ENCODE data around the gene FRAS1. TPM values are rescaled to one million over a fixed set of nuclear protein-coding genes. Genes with fewer than 3 reads are reported as not detected.

FRAS1 gene
- total and polyA plus RNA-seq, 9 donors = 0.16 to 5.3 (median 1.4) TPM

DNA sequence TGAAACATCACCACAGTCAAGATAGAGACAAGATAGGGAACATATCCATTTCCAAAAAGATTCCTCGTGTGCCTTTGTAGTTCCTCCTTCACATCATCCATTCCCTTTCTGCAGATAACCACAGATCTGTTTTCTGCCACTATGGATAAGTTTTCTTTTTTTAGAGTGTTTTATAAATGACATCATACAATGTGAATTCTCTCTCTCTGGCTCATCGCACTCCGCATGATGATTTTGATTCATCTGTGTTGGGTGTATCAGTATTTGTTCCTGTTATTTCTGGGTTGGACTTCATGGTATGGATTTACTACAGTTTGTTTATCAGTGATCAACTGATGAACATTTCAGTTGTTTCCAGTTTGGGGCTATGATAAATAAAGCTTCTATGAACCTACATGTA lies 471.2 kb downstream of the FRAS1 start:
- TF ChIP-seq, protein P1, sequence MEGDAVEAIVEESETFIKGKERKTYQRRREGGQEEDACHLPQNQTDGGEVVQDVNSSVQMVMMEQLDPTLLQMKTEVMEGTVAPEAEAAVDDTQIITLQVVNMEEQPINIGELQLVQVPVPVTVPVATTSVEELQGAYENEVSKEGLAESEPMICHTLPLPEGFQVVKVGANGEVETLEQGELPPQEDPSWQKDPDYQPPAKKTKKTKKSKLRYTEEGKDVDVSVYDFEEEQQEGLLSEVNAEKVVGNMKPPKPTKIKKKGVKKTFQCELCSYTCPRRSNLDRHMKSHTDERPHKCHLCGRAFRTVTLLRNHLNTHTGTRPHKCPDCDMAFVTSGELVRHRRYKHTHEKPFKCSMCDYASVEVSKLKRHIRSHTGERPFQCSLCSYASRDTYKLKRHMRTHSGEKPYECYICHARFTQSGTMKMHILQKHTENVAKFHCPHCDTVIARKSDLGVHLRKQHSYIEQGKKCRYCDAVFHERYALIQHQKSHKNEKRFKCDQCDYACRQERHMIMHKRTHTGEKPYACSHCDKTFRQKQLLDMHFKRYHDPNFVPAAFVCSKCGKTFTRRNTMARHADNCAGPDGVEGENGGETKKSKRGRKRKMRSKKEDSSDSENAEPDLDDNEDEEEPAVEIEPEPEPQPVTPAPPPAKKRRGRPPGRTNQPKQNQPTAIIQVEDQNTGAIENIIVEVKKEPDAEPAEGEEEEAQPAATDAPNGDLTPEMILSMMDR (IDR thresholded peaks at IDR 0.05) = no peak
- Histone ChIP-seq H3K4me3 (no peak overlapping the region), H3K36me3 (no peaks in the 10 kb centered on the region), H3K9me3 (no peaks in the 10 kb centered on the region), H3K27me3 (no peaks in the 10 kb centered on the region), H3K4me1 (ENCODE audit: insufficient read depth) (no peaks in the 10 kb centered on the region), H3K27ac (no peak overlapping the region)
- no peak for DNase-seq
- 68 to 81% (median 77%) methylated on average over 3 of the region's 3 CpGs for WGBS, 3 donors
- intact Hi-C loops (cut with DNase I) = no loop called here

DNA sequence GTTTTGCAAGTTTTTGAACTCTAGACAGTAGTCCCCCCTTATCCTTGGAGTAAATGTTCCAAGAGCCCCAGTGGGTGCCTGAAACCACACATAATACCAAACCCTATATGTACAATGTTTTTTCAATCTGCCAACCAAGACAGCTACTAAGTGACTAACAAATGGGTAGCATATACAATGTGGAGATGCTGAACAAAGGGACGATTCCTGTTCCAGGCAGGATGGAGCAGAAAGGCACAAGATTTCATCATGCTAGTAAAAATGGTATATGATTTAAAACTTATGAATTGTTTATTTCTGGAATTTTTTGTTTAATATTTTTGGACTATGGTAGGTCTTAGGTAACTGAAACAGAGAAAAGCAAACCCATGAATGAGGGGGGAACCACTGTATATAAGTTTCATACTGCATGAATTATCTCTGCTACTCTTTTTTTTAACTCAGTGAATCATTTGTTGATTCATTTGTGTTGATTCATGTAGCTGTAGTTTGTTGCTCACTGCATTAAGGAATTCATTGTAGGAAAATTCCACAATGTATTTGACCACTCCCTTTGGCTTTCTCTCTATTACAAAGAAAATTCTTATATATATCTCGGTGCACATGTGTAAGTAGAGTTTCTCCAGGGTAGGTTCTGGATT lies 472.6 kb downstream of the FRAS1 start:
- H3K27ac ChIP-seq = no peak overlapping the region
- H3K27me3 ChIP-seq = no peaks in the 10 kb centered on the region
- H3K4me3 ChIP-seq = no peak overlapping the region
- WGBS, 3 donors = 91 to 94% (median 92%) methylated on average over 2 of the region's 2 CpGs
- intact Hi-C loops (cut with DNase I) = no loop called here
- no peaks in the 10 kb centered on the region for H3K9me3 ChIP-seq
- no peaks in the 10 kb centered on the region for H3K4me1 ChIP-seq (ENCODE audit: insufficient read depth)
- TF ChIP-seq EP300 (IDR thresholded peaks at IDR 0.05) = no peak
- TF ChIP-seq POLR2A (IDR thresholded peaks at IDR 0.05) = no peak
- TF ChIP-seq, protein P1 (IDR thresholded peaks at IDR 0.05) = no peak
- no peaks in the 10 kb centered on the region for H3K36me3 ChIP-seq
- no peak for DNase-seq

- DNase-seq = no peak
- TF ChIP-seq EP300 (IDR thresholded peaks at IDR 0.05) (no peak), POLR2A (IDR thresholded peaks at IDR 0.05) (no peak)
- H3K36me3 ChIP-seq = no peaks in the 10 kb centered on the region
- no peak overlapping the region for H3K27ac ChIP-seq
- intact Hi-C loops (cut with DNase I) = no loop called here
- no peak overlapping the region for H3K4me3 ChIP-seq
- no peaks in the 10 kb centered on the region for H3K4me1 ChIP-seq (ENCODE audit: insufficient read depth)
- WGBS, 3 donors = 85 to 87% (median 86%) methylated on average over 1 of the region's 1 CpG
- H3K9me3 ChIP-seq = no peaks in the 10 kb centered on the region
- H3K27me3 ChIP-seq = no peaks in the 10 kb centered on the region
Observed at GRCh38 chr4:78532046-78532445, 474.9 kb downstream of the FRAS1 start.

DNA sequence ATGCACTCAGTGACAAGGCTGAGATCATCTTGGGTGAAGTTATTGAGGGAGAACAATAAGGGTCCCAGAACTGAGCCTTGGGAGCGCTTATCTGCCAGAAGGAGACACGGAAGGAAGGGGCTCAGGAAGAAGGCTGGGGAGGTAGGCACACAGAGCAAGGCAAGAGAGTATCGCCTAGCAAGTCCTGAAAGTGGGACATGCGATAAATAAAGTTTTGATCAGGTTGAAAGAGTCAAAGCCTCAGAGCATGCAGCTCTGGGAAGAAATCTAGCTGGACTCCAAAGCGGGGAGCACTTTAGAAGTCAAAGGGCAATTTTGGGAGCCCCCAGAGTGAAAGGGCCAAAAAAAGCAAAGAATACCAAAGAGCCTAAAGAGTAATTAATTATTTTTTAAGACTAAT lies 476.7 kb downstream of the FRAS1 start:
- no peaks in the 10 kb centered on the region for H3K27me3 ChIP-seq
- 77 to 91% (median 90%) methylated on average over 5 of the region's 5 CpGs for WGBS, 3 donors
- TF ChIP-seq POLR2A (IDR thresholded peaks at IDR 0.05) (no peak), EP300 (IDR thresholded peaks at IDR 0.05) (no peak)
- TF ChIP-seq, protein P1 (IDR thresholded peaks at IDR 0.05) = no peak
- H3K27ac ChIP-seq = no peak overlapping the region
- no peak overlapping the region for H3K4me3 ChIP-seq
- no peak for DNase-seq
- no peaks in the 10 kb centered on the region for H3K9me3 ChIP-seq
- no peaks in the 10 kb centered on the region for H3K4me1 ChIP-seq (ENCODE audit: insufficient read depth)
- no peaks in the 10 kb centered on the region for H3K36me3 ChIP-seq
- intact Hi-C loops (cut with DNase I) = no loop called here

GRCh38 chr4:78534286-78534955 lies 477.3 kb downstream of the FRAS1 start:
- Histone ChIP-seq H3K9me3 (no peaks in the 10 kb centered on the region), H3K27me3 (no peaks in the 10 kb centered on the region), H3K4me3 (no peak overlapping the region), H3K36me3 (no peaks in the 10 kb centered on the region), H3K4me1 (ENCODE audit: insufficient read depth) (no peaks in the 10 kb centered on the region), H3K27ac (no peak overlapping the region)
- DNase-seq = no peak
- 88 to 97% (median 95%) methylated on average over 4 of the region's 4 CpGs for WGBS, 3 donors
- intact Hi-C loops (cut with DNase I) = no loop called here
- TF ChIP-seq POLR2A (IDR thresholded peaks at IDR 0.05) = no peak
- TF ChIP-seq EP300 (IDR thresholded peaks at IDR 0.05) = no peak
- TF ChIP-seq, protein P1 (IDR thresholded peaks at IDR 0.05) = no peak

All from ovary (tissue), 9 donors.